Right lung (tissue), 5 donors: ENCODE results near the gene DNAJC13. TPM values are rescaled to one million over a fixed set of nuclear protein-coding genes. Genes with fewer than 3 reads are reported as not detected.

Experiments used
- DNase-seq, 2 donors: peaks; one replicate each; pipeline ENCODE4 v3.0.0-alpha.2; 2013
- polyA plus RNA-seq, 5 donors: library from polyadenylated mRNA; unstranded; fragments of 120-200 nt; gene quantifications; one replicate each; pipeline versions ENCODE4 v1.2.1 to v1.2.3, GENCODE V29; 2013; ENCODE audit warnings: inconsistent platforms in 1 of 5, low replicate concordance in 1 of 5; ENCODE audit not compliant: insufficient read length in 5 of 5, insufficient read depth in 1 of 5

Gene DNAJC13
- polyA plus RNA-seq, 5 donors, result 42.5 to 65.8 (median 54.2) TPM

GRCh38 chr3:132587401-132587800 lies 170.1 kb downstream of the DNAJC13 start:
- DNase-seq, result no peak

Other genes with a start within 250 kb of the DNAJC13 start
- 1 to 10 TPM; 2.6 to 5.4 (median 3.6) TPM for gene ACP3, start 100.1 kb upstream of the DNAJC13 start, polyA plus RNA-seq
- gene ACKR4, start 179.8 kb downstream of the DNAJC13 start, polyA plus RNA-seq, result 1 to 10 TPM; 1.0 to 2.6 (median 1.4) TPM
- 10 to 100 TPM; 23.6 to 46.7 (median 32.1) TPM for gene ACAD11, start 242.3 kb downstream of the DNAJC13 start, polyA plus RNA-seq
- gene UBA5, start 242.8 kb downstream of the DNAJC13 start, polyA plus RNA-seq, result 10 to 100 TPM; 56.8 to 93.6 (median 81.1) TPM